Measurements from ENCODE around the gene SLC18A2.
"Not testable (repeated sequence)": the region's sequence is repeated elsewhere in the genome, so short reads cannot be mapped to it uniquely, and the experiment has no call there.

The SLC18A2 gene

GRCh38 chr10:117222976-117223692 is 17.8 kb upstream of the SLC18A2 start:
- FAIRE-seq (no peak), DNase-seq (ENCODE audit: insufficient read length, low spot score) (no peak)
- TF ChIP-seq CTCF (IDR thresholded peaks at IDR 0.05; ENCODE audit: insufficient read depth, missing control alignments), result no peak

GRCh38 chr10:117223693-117224430 is 17.1 kb upstream of the SLC18A2 start:
- DNase-seq (ENCODE audit: insufficient read length, low spot score), result no peak
- FAIRE-seq, result no peak
- TF ChIP-seq CTCF (IDR thresholded peaks at IDR 0.05; ENCODE audit: insufficient read depth, missing control alignments), result no peak

GRCh38 chr10:117224881-117225280 is 16.0 kb upstream of the SLC18A2 start:
- no peak for TF ChIP-seq CTCF (IDR thresholded peaks at IDR 0.05; ENCODE audit: insufficient read depth, missing control alignments)
- DNase-seq (ENCODE audit: insufficient read length, low spot score) (no peak), FAIRE-seq (no peak)

GRCh38 chr10:117226813-117227451 is 14.0 kb upstream of the SLC18A2 start:
- DNase-seq (ENCODE audit: insufficient read length, low spot score), result no peak
- no peak for FAIRE-seq
- peak; percentile 51 for TF ChIP-seq CTCF (IDR thresholded peaks at IDR 0.05; ENCODE audit: insufficient read depth, missing control alignments)

GRCh38 chr10:117228210-117228609 is 12.7 kb upstream of the SLC18A2 start:
- FAIRE-seq, result no peak

GRCh38 chr10:117230107-117230506 is 10.8 kb upstream of the SLC18A2 start:
- not testable (repeated sequence) for DNase-seq (ENCODE audit: insufficient read length, low spot score); FAIRE-seq

More at GRCh38 chr10:117228210-117228609, 12.7 kb upstream of the SLC18A2 start:
- DNase-seq (ENCODE audit: insufficient read length, low spot score), result no peak
- no peak for TF ChIP-seq CTCF (IDR thresholded peaks at IDR 0.05; ENCODE audit: insufficient read depth, missing control alignments)

- FAIRE-seq (no peak), DNase-seq (ENCODE audit: insufficient read length, low spot score) (no peak)
- no peak for TF ChIP-seq CTCF (IDR thresholded peaks at IDR 0.05; ENCODE audit: insufficient read depth, missing control alignments)
Observed at GRCh38 chr10:117237401-117237991, 3.4 kb upstream of the SLC18A2 start.

Measured in D721Med (cell line).